HG02885 (cell line): ENCODE results near the gene TSPAN2.
A peak's percentile ranks its signal among the peaks of the same experiment; 100 is the strongest.

ENCODE experiments used
- ATAC-seq: cut with Tn5 transposase; IDR thresholded peaks from one replicate; pipeline ENCODE4 v1.9.1; 2021; ENCODE audit warnings: mild to moderate bottlenecking; ENCODE audit not compliant: unreplicated experiment, poor library complexity

The TSPAN2 gene

DNA sequence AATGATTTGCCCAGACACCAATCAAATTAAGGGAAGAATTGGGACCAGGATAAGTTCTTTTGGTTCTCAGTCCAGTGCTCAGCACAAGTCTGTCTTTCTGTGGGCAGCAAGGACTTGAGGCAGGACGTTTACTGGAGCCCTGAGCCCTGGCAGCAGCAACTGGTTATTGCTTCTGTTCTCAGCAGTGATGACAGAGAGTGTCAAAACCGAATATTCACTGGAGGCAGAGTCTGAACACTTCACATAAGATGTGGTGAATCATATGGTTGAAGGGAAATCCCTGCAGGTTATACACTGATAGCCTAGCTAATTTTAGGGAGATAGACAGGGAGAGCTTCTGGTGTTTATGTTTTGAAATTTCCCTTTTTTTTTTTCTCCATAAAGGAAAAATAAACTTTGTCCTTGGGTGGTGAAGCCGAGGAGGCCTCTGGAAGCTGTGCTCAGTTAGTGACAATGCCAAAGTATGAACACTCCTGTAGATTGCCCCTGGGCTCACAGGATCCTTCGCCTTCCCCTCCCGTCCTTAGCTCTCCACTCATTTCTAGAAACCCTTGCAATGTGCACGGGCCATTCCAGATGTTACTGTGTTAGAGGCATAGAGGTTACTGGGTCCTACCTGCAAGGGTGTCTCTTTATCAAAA, 26.3 kb upstream of the TSPAN2 start:
- ATAC-seq: no peak

DNA sequence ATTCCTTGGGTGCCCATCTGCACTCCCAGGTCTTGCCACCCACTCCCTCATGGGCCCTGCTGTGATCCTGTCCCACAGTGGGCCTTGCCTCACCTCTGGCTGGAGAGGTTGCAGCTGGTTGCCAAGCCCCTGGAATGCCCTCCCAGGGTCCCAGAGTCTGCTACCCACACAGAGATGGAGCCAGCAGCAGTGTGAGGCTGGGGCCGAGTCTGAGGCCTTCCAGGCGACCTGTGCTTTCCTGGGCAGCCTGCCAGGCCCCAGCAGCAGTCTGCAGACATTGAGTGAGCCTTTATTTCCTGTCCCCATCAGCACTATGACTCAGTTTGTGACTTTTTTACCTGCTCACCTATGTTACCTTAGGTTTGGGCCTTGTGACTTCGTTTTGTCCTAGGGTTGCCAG, 25.0 kb upstream of the TSPAN2 start:
- no peak for ATAC-seq

DNA sequence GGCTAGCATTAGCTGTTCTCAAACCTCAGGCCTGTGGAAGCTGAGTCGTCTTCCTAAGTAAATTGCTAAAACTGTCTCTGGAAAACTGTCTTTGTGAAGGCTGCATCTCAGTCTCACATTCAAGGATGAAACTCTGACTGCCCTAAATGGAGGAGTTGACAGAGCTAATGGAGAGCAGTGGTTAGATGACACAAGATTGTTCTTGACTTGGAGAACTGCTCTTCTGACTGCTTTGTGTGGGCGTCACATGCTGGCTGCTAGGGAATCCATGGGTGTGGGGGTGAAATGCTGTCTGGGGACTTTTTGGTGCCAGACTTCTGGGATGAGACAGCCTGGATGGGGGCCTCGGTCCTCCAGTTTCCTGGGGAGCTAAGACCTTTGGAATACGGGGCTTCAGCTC, 24.5 kb upstream of the TSPAN2 start:
- ATAC-seq: no peak

DNA sequence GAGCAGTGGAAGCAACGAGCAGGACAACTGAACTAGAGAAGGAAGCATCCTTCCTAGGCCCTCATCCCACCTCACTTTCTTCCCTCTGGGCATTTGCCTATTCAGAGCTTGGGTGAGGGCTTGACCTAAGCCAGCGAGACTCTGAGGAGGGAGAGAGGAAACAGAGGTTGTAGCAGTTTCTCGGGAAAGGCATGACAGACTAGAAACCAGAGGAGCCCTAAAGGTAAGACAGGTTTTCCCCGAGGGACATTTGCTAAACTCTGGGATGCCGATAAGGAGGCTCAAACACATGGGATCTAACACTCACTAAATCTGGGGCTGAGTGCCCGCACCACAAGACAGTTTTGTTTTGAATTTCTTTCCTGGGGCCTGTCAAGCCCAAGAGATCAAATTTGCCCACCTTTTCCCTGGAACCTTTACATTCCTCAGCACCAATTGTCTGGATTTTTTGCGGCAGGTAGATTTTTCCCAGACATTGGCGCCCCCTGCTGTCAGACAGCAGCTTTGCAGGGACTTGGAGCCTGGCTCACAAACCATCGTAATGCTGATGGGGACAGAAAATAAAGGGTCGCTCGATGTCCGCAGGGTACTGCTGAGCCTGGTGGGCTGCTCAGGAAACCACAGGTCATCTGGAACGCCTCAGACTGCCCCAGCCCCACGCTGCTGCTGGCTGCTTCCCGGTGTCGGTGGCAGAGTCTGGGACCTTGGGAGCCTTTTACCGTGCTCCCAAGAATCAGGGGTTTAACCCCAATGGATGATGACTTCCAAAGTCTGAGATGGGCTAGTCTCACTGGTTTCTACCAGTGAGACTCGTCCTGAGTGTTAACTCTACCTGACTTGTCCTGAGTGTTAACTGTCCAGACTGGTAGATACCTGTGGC, 23.4 kb upstream of the TSPAN2 start:
- ATAC-seq: peak; percentile 46

DNA sequence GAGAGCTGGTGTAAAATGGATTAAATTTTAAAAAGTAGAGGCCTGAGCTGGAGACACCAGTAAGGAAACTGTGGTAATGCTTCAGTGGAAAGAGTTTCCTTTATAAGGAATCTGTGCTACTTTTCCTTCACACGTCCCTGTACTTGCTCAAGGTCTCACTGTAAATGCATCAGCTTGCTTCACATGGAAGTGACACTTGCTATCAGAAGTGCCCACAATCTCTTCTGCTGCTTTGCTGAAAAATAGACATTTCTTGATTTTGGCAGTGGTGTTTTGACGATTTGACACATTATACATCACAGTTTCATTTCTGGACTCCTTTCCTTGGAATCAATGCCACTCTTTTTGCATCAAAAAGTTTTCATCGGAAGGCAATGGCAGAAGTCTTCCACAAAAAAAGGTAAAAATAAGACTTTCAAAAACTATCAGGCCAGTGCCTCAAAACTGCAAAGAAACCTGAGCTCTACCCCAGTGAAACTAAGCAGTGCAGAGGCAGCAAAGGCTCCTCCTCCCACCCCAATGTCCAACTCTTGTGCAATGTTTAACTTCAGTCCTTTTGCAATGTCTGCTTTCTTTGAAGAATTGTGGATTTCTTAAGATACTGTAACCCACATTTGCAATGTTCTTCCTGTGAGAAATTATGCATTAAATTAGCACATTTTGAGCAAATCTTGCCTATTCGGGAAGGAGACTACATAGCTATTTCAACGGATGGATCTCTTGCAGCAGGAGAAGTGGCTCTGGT, 18.4 kb upstream of the TSPAN2 start:
- ATAC-seq: no peak

DNA sequence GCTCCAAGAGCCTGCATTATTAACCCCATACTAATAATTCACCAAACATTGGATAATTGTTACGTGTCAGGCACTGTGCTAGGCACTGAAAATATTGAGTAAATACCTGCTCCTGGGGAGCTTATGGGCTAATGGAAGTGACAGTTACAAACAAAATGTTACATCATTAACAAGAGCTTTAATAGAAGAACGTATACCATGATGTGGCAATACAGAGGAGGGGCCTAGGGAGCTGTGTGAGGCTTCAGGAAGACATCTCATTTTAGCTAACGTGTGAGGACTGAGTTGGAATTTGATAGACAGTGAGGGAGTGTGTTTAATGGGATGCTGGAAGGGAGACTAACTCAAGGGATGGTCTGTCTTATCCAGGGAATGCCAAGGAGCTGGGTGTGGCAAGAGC, 16.5 kb upstream of the TSPAN2 start:
- no peak for ATAC-seq

DNA sequence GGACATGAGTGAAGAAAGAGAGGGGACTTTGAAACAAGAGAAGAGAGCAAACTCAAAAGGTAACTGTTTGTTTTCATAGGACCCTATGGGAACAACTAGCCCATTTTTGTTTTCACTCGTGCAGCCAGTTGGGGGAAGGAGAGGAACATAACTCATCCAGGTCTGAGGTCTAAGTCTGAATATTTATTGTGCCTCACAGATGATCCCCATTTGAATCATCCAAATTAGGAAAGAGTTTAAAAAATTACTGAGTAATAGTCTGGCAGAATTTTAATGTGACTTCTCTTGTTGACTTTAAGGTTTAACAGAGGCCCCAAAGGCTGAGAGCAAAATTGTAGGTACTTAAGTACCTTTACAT, 10.4 kb upstream of the TSPAN2 start:
- no peak for ATAC-seq

DNA sequence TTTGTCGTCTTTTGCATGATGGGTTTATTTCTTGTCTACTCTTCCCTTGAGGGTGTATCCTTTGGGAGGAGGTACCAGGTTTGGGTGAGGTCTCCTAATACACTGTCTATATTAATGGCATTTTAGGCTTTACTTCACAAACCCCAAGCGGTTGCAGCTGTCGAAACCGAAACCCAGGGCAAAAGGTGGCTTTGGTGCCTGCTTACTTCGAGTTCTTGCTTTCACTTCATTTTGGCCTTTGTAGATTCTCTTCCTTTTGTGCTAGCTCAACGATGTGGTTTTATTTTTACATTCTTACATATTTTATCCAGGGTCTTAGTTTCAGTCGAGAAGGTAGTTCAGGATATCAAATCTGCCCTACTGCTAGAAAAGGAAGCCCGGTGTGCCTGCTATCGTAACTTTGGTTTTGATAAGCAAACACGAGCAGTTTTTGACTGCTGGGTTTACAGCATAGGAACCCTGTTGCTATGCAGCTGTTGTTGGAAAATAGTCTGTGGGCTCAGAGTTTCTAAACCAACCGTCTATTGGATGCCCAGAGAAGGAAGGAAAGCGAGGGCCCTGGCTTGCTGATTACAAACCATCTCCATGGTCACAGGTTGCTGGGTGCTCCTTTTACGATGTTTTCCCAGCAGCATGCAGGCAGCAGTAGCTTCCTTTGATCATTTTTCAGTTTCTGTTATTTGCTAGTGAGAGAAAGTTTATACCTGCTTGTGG, 9.8 kb upstream of the TSPAN2 start:
- peak; percentile 90 for ATAC-seq

DNA sequence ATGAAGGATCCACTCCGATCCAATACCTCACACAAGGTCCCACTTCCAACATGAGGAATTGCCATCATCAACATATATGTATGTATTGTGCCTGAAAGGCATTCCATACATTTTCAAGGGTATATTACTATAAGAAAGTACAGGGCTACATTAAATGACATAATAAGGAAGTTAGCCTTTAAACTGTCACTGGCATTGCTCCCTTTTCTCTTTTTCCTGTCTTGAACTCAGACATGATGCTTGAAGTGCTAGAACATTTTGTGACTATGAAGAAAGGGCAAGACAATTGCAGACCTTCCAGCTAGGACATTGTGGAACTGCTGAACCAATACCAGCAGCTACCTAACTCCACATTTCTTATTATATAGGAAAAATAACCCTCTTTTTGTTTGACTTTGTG, 2.9 kb upstream of the TSPAN2 start:
- ATAC-seq: no peak

DNA sequence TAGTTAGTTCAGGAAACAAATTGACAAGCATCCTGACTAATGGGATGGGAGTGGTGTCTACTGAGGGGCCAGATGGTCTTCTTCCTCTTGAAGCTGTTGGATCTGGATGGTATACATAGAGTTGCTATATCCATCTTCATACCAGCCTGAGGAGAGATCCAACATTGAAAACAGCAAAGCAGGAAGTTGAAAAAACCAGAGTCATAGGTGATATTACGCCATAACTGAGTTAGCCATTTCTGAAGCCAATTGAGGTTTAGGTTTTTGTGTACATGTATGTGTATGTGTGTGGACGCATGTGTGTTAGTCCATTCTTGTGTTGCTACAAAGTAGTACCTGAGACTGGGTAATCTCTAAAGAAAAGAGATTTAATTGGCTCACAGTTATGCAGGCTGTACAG, 2.3 kb upstream of the TSPAN2 start:
- no peak for ATAC-seq

DNA sequence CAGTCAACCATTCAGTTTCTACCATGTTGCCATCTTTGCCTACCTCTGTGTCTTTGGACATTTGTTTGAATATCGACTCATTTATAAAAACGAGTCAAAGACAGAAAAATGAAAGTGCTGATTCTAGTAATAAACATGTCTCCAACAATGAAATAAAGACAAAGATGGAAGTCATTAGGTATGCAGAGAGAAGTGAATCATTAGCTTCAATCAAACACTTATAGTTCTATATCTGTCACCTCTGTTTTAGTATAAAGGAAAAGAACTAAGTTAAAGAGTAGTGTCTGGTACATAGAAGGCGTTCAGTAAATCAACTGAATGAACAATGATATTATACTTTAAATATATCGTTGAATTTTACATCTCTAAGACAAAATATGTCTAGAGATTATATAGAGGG, 1.7 kb upstream of the TSPAN2 start:
- no peak for ATAC-seq

DNA sequence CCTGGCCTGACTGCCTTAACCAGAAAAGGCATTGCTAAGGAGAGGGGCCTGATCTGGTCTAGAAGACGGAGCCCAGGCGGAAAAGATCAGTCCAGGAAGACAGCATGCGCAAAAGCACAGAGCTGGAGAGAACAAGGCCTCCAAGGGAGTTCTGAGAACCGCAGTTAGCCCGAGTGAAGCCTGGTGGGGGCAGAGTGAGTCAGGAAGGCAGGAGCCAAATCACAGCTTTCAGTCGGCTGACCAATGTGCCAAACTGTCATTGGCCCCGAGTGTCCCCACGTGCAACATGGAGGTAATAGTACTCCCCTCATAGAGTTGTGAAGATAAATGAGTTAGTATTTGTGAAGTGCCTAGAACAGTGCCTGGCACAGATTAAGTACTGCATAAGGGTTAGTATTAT, 1.2 kb upstream of the TSPAN2 start:
- no peak for ATAC-seq

DNA sequence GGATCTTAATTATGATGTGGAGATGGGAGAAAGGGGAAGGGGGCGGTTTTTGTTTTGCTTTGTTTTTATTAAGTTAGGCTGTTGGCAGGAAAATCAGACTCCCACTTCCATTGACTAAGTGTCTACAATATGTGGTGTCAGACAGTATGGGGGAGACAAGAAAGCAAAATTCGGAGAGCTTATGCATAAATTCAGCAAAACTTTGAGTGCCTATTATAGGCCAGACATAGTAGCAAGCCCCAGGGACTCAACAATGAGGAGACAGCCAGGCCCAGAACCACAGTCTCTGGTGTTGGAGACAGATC, 835 bp upstream of the TSPAN2 start:
- ATAC-seq: no peak

DNA sequence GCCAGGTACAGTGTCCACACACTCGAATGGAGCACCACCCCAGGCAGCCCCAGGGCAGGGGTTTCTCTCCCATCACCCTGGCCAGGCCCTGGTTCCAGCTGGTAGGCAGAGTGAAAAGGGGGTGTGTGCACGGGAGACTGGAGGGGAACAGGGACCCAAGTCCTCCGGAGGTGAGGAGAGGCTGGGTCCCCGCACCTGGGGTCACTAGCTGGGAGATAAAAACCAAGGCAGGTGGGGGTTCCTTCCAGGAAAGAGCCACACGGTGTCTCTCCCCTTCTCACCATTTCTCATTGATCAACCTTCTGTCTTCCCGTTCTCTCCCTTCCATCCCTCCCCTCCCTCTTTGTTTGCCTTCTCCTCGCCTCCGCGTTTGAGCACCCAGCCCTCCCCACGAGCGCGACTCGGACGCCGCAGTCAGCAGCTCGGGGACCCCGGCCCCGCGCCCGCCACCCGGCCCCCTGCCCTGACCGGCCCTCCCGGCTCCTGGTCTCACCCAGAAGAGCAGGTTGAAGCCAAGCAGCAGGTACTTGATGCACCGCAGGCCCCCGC, 358 bp downstream of the TSPAN2 start:
- ATAC-seq: no peak

DNA sequence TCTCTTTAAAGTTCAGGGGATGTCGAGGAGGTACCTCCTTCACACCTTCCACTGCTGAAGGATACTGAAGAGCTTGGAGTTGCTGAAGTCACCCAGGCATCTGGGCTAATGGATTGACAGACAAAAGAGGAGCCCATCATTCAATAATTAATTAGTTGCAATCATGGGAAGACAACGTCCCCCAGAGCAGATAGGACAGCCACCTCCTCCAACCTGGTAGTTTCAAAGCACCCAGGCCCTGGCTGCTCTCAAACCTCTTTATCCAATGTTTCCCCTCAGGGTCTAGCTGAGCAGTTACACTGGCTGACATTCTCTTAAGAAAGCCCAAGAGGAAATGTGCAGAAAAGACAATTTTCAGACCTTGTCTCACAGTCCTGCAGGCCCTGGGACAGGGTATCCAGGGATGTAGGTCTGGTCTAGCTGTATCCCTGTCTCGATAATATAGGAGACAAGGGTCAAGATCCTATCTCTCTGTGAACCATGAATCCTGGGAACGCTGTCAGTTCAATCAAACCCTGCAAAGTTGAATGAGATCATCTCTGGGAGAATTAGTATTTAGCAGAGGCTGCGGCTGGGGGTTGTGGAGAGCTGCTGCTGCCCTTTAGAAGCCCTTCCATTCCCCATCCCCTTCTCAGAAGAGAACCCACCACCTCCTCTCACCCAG, 1.1 kb downstream of the TSPAN2 start:
- ATAC-seq: no peak

DNA sequence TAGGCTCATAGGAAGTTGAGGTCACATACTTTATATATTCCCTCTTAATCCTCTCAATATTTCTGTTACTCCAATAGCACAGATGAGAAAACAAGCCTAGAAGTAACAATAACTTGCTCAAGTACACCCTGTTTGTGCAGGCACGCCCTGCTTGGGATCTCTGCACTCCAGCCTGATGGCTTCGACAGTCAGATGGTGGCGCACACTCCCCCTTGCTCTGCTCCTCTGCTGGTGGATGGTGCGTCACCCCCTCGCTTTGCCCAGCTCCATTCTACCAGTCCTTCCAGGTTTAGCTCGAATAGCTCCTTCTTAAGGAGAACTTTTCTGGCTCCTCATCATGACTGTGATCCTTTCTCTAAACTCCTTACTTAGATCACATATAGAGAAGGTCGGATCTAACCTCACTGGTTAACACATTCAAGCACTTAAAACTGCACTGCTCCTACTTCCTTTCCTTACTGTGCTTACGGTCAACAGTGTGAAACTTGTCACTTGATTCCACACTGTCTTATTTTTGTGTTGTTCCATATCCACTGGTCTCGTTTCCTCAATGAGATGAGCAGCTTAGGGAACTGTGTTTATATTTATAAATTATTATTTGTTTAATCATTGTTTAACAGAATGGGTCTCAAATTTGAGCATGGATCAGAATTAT, 3.0 kb downstream of the TSPAN2 start:
- ATAC-seq: no peak

DNA sequence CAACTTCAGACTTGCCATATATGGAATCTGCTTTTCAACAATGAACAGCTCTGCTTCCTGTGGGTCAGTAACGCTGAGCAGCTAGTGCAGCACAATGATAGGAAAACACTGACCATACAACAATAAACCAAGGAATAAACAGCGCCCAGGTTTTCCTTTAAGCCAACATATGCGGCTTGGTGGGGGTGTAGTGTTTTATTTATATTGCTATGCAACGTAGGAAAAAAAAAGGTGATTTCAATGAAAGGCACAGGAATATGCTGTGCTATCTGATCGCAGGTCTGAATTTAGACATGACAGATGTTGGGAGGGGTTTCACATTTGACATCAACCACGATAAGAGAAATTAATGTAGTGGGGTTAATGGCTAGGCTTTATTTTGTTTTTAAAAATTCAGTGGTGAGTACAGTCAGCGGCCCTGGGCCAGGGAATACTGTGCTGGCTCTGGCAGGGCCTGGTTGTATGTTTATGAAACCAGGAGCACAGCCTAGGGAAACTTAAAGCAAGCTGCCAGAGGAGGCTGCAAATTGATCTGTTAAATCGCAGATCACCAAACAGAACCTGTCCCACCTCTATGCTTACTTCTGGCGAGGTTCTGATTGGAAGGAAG, 4.3 kb downstream of the TSPAN2 start:
- ATAC-seq: no peak

DNA sequence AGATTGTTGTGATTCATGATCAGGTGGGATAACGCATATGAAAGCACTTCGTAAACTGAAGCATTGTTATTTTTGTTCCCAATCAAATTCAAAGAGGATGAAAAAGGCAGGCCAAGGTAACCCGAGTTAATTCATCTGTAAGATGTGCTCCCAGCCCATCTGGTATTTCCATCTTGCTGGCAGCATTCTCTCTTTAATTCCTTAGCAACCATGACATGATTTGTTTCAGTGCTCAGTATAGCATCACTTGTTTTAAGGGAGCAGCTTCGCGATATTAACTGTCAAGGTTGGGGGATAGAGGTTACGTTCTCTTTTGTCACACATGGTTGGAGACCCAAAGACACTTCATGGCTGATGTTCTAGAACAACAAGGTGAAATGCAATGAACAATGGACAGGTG, 6.4 kb downstream of the TSPAN2 start:
- ATAC-seq: no peak

DNA sequence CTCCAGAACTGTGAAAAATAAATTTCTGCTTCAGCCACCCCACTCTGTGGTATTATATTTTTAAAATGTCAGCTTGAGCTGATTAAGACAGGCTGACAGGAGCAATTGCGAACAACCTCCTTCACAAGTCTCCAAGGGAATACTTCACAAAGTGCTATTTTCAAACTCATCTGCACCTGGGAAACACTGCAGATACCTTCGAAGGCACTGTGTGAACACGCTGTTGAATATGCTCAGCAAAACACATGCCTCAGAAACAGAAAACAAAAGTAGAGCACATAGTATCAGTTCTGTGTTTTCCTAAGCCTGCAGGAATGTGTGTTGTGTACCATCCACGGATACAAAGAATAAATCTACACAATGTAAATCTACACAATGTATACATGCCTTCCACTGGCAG, 10.6 kb downstream of the TSPAN2 start:
- no peak for ATAC-seq
